Hippocampal formation (tissue), 2 donors: Measurements from ENCODE around the gene STOM.

ENCODE experiments used
- DNase-seq, 2 donors: peaks; one replicate each; lab custom pipeline; 2025; lab: John Stamatoyannopoulos, UW

STOM gene

GRCh38 chr9:121321016-121321503, 49.0 kb downstream of the STOM start:
- DNase-seq = no peak

- DNase-seq = no peak
Observed at GRCh38 chr9:121319383-121319780, 50.7 kb downstream of the STOM start.

- DNase-seq = no peak
Observed at GRCh38 chr9:121318631-121319382, 51.2 kb downstream of the STOM start.

GRCh38 chr9:121317737-121318630, 52.1 kb downstream of the STOM start:
- DNase-seq = peak in 1 of 2 donors; percentile 32

- DNase-seq = no peak
Observed at GRCh38 chr9:121316852-121317373, 53.1 kb downstream of the STOM start.

GRCh38 chr9:121316378-121316777, 53.7 kb downstream of the STOM start:
- no peak for DNase-seq

GRCh38 chr9:121313458-121314152, 56.4 kb downstream of the STOM start:
- DNase-seq = no peak

- no peak for DNase-seq
Observed at GRCh38 chr9:121312169-121312568, 57.9 kb downstream of the STOM start.

GRCh38 chr9:121310571-121310970, 59.5 kb downstream of the STOM start:
- DNase-seq = no peak

- no peak for DNase-seq
Observed at GRCh38 chr9:121309833-121310425, 60.1 kb downstream of the STOM start.

- no peak for DNase-seq
Observed at GRCh38 chr9:121309171-121309570, 60.9 kb downstream of the STOM start.

GRCh38 chr9:121308765-121309164, 61.3 kb downstream of the STOM start:
- DNase-seq = no peak

- DNase-seq = no peak
Observed at GRCh38 chr9:121307976-121308375, 62.1 kb downstream of the STOM start.

GRCh38 chr9:121305269-121305994, 64.6 kb downstream of the STOM start:
- DNase-seq = peak in 1 of 2 donors; percentile 30

GRCh38 chr9:121304707-121305106, 65.3 kb downstream of the STOM start:
- no peak for DNase-seq

GRCh38 chr9:121303456-121304451, 66.3 kb downstream of the STOM start:
- DNase-seq = no peak

- no peak for DNase-seq
Observed at GRCh38 chr9:121302786-121303185, 67.3 kb downstream of the STOM start.

GRCh38 chr9:121302341-121302740, 67.7 kb downstream of the STOM start:
- no peak for DNase-seq

- DNase-seq = no peak
Observed at GRCh38 chr9:121301881-121302286, 68.2 kb downstream of the STOM start.
